HEK293T (cell line): Measurements from ENCODE around the gene CEP43.
"Not testable (repeated sequence)": the region's sequence is repeated elsewhere in the genome, so short reads cannot be mapped to it uniquely, and the experiment has no call there.

Source experiments
- FOXA1 ChIP-seq: fragments of 450-650 bp; IDR thresholded peaks from 2 replicates; pipeline ENCODE4 v1.6.1; 2016; ENCODE audit warnings: mild to moderate bottlenecking
- FOXK2 ChIP-seq: fragments of 450-650 bp; IDR thresholded peaks from 2 replicates; pipeline ENCODE4 v1.6.1; 2016; ENCODE audit warnings: mild to moderate bottlenecking
- SUZ12 ChIP-seq: fragments of 450-650 bp; IDR thresholded peaks from 2 replicates; pipeline ENCODE4 v1.6.1; 2016; ENCODE audit warnings: mild to moderate bottlenecking
- TF ChIP-seq, protein P1 (sequence below): fragments of 450-650 bp; IDR thresholded peaks from 2 replicates; pipeline ENCODE4 v1.6.1; 2016

DNA sequence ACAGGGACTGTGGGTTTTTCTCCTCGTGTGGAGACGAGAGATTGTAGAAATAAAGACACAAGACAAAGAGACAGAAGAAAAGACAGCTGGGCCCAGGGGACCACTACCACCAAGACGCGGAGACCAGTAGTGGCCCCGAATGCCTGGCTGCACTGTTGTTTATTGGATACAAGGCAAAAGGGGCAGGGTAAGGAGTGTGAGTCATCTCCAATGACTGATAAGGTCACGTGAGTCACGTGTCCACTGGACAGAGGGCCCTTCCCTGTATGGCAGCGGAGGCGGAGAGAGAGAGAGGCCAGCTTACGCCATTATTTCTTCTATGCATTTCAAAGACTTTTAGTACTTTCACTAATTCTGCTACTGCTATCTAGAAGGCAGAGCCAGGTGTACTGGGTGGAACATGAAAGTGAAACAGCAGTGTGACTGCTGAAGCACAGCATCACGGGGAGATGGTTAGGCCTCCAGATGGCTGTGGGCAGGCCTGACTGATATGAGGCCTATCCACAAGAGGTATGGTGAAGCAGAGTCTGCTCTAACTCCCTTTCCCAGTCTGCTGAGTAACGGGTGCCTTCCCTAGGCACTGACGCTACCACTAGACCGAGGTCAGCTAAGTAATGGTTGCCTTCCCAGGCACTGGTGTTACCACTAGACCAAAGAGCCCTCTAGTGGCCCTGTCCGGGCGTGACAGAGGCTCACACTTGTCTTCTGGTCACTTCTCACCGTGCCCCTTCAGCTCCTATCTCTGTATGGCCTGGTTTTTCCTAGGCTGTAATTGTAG, 48.1 kb upstream of the CEP43 start:
- TF ChIP-seq, protein P1, sequence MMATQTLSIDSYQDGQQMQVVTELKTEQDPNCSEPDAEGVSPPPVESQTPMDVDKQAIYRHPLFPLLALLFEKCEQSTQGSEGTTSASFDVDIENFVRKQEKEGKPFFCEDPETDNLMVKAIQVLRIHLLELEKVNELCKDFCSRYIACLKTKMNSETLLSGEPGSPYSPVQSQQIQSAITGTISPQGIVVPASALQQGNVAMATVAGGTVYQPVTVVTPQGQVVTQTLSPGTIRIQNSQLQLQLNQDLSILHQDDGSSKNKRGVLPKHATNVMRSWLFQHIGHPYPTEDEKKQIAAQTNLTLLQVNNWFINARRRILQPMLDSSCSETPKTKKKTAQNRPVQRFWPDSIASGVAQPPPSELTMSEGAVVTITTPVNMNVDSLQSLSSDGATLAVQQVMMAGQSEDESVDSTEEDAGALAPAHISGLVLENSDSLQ, result not testable (repeated sequence)
- not testable (repeated sequence) for TF ChIP-seq FOXK2, FOXA1, SUZ12
